Measurements from ENCODE around the gene WDR7. TPM values are rescaled to one million over a fixed set of nuclear protein-coding genes. Genes with fewer than 3 reads are reported as not detected.

WDR7 gene
- total RNA-seq, 2 experiments from 2014 or later: 28.8 to 30.5 TPM

DNA sequence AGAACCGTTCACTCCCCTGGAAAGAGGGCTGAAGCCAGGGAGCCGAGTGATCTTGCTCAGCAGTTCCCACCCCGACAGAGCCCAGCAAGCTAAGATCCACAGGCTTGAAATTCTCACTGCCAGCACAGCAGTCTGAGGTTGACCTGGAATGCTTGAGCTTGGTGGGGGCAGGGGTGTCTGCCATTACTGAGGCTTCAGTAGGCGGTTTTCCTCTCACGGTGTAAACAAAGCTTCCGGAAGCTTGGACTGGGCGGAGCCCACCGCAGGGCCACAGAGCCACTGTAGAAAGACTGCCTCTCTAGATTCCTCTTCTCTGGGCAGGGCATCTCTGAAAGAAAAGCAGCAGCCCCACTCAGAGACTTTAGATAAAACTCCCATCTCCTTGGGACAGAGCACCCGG, 180.8 kb downstream of the WDR7 start:
- intact Hi-C loops (cut with DNase I, micrococcal nuclease): no loop called here
- no peaks in the 10 kb centered on the region for H3K9me3 Mint-ChIP-seq
- CTCF ChIA-PET: no interaction called here
- Histone ChIP-seq H3K9me3 (ENCODE audit: control insufficient read depth in 1 of 2, insufficient read depth in 1 of 2, low read length in 2 of 2) (no peaks in the 10 kb centered on the region), H3K27ac (ENCODE audit: low read depth in 1 of 2, low read length in 2 of 2) (no peak overlapping the region), H3K4me3 (ENCODE audit: low read length) (no peak overlapping the region), H3K27me3 (ENCODE audit: control insufficient read depth in 1 of 2, insufficient read depth in 2 of 2, low read length in 2 of 2) (no peaks in the 10 kb centered on the region), H3K36me3 (ENCODE audit: insufficient read depth, low read length) (no peaks in the 10 kb centered on the region), H3K4me1 (ENCODE audit: insufficient read depth, low read length) (no peaks in the 10 kb centered on the region)
- H3K27me3 Mint-ChIP-seq: no peaks in the 10 kb centered on the region
- DNase-seq: no peak
- no peaks in the 10 kb centered on the region for H3K4me1 Mint-ChIP-seq (ENCODE audit: low read depth)
- TF ChIP-seq, protein P1, sequence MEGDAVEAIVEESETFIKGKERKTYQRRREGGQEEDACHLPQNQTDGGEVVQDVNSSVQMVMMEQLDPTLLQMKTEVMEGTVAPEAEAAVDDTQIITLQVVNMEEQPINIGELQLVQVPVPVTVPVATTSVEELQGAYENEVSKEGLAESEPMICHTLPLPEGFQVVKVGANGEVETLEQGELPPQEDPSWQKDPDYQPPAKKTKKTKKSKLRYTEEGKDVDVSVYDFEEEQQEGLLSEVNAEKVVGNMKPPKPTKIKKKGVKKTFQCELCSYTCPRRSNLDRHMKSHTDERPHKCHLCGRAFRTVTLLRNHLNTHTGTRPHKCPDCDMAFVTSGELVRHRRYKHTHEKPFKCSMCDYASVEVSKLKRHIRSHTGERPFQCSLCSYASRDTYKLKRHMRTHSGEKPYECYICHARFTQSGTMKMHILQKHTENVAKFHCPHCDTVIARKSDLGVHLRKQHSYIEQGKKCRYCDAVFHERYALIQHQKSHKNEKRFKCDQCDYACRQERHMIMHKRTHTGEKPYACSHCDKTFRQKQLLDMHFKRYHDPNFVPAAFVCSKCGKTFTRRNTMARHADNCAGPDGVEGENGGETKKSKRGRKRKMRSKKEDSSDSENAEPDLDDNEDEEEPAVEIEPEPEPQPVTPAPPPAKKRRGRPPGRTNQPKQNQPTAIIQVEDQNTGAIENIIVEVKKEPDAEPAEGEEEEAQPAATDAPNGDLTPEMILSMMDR (IDR thresholded peaks at IDR 0.05): no peak
- no peak overlapping the region for H3K4me3 Mint-ChIP-seq
- H3K36me3 Mint-ChIP-seq (ENCODE audit: low read depth): peaks cover 46% of the 10 kb centered on the region
- ATAC-seq (ENCODE audit: poor library complexity): no peak
- H3K27ac Mint-ChIP-seq: no peak overlapping the region
- POLR2A ChIA-PET: no interaction called here

DNA sequence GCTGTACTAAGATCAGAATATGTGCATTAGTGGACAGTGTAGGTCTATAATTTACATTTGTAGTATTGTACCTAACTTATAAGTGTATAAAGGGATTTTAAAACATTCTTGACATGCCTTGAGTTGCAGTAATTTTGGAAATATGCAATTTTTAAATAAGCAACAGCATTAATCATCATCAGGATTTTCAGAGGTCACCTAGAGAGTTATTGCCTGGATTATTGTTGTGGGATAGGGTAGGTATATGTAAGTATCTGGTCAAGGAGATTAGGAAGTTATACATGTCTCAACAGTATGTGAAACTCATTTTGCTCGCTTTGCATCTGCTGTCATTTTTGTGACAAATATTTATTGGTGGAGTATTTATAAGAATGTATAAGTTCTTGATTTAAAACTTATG, 184.2 kb downstream of the WDR7 start:
- Mint-ChIP-seq H3K4me3 (no peak overlapping the region), H3K4me1 (ENCODE audit: low read depth) (no peaks in the 10 kb centered on the region), H3K27me3 (no peaks in the 10 kb centered on the region), H3K27ac (no peak overlapping the region), H3K36me3 (ENCODE audit: low read depth) (peaks cover 32% of the 10 kb centered on the region), H3K9me3 (no peaks in the 10 kb centered on the region)
- Histone ChIP-seq H3K36me3 (ENCODE audit: insufficient read depth, low read length) (peaks cover 3% of the 10 kb centered on the region), H3K4me3 (ENCODE audit: low read length) (no peak overlapping the region), H3K4me1 (ENCODE audit: insufficient read depth, low read length) (no peaks in the 10 kb centered on the region), H3K9me3 (ENCODE audit: control insufficient read depth in 1 of 2, insufficient read depth in 1 of 2, low read length in 2 of 2) (no peaks in the 10 kb centered on the region), H3K27me3 (ENCODE audit: control insufficient read depth in 1 of 2, insufficient read depth in 2 of 2, low read length in 2 of 2) (no peaks in the 10 kb centered on the region), H3K27ac (ENCODE audit: low read depth in 1 of 2, low read length in 2 of 2) (no peak overlapping the region)
- TF ChIP-seq, protein P1 (IDR thresholded peaks at IDR 0.05): no peak
- intact Hi-C loops (cut with DNase I, micrococcal nuclease): no loop called here
- CTCF ChIA-PET: no interaction called here
- POLR2A ChIA-PET: no interaction called here
- ATAC-seq (ENCODE audit: poor library complexity) (no peak), DNase-seq (no peak)

DNA sequence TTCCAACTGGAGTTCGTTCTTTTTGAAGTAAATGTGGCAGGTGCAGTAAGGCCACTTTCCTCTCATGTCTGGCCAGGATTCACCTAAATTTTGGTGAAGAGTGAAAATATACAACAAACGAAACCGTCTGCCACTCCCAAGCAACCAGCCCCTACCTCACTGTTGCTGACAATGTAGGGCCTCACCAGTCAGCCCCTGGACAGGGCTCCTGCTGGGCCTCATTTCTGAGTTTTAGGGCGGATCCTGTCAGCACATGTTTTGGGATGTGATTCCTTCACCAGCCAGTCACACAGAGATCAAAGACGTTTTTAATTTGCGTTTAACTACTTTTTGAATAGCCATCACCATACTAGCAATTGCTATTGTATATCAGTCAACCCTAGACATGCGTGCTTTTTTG, 185.0 kb downstream of the WDR7 start:
- Mint-ChIP-seq H3K27ac (no peak overlapping the region), H3K27me3 (no peaks in the 10 kb centered on the region), H3K36me3 (ENCODE audit: low read depth) (peaks cover 26% of the 10 kb centered on the region), H3K4me1 (ENCODE audit: low read depth) (no peaks in the 10 kb centered on the region), H3K9me3 (no peaks in the 10 kb centered on the region), H3K4me3 (no peak overlapping the region)
- no peak for ATAC-seq (ENCODE audit: poor library complexity)
- no peaks in the 10 kb centered on the region for H3K27me3 ChIP-seq (ENCODE audit: control insufficient read depth in 1 of 2, insufficient read depth in 2 of 2, low read length in 2 of 2)
- TF ChIP-seq, protein P1 (IDR thresholded peaks at IDR 0.05): no peak
- H3K4me1 ChIP-seq (ENCODE audit: insufficient read depth, low read length): no peaks in the 10 kb centered on the region
- POLR2A ChIA-PET: no interaction called here
- no peak overlapping the region for H3K27ac ChIP-seq (ENCODE audit: low read depth in 1 of 2, low read length in 2 of 2)
- intact Hi-C loops (cut with DNase I, micrococcal nuclease): no loop called here
- H3K9me3 ChIP-seq (ENCODE audit: control insufficient read depth in 1 of 2, insufficient read depth in 1 of 2, low read length in 2 of 2): no peaks in the 10 kb centered on the region
- peaks cover 3% of the 10 kb centered on the region for H3K36me3 ChIP-seq (ENCODE audit: insufficient read depth, low read length)
- CTCF ChIA-PET: no interaction called here
- no peak overlapping the region for H3K4me3 ChIP-seq (ENCODE audit: low read length)
- DNase-seq: no peak
